Fibroblast of lung (primary cell): ENCODE results near the gene TOR4A. TPM values are rescaled to one million over a fixed set of nuclear protein-coding genes. Genes with fewer than 3 reads are reported as not detected.
"Not testable (repeated sequence)": the region's sequence is repeated elsewhere in the genome, so short reads cannot be mapped to it uniquely, and the experiment has no call there.

ENCODE experiments used
- DNase-seq, 2 donors: peaks; one replicate each; pipeline versions ENCODE4 v3.0.0 to v3.0.0-alpha.2; 2010; ENCODE audit warnings: low read depth in 2 of 2
- H2AFZ ChIP-seq: 2 replicates; pipeline ENCODE4 v1.5.1; 2012; ENCODE audit warnings: low read length, control low read depth, inconsistent platforms
- H3K27ac ChIP-seq: 2 replicates; pipeline ENCODE4 v1.5.1; 2011; ENCODE audit warnings: low read length, control low read depth; ENCODE audit not compliant: insufficient read depth
- H3K27me3 ChIP-seq: 2 replicates; pipeline ENCODE4 v1.5.1; 2011; ENCODE audit warnings: mild to moderate bottlenecking, low read length; ENCODE audit not compliant: control insufficient read depth, insufficient read depth
- H3K36me3 ChIP-seq: 2 replicates; pipeline ENCODE4 v1.5.1; 2011; ENCODE audit warnings: low read length; ENCODE audit not compliant: control insufficient read depth, insufficient read depth
- H3K4me1 ChIP-seq: 2 replicates; pipeline ENCODE4 v1.5.1; 2011; ENCODE audit warnings: low read length; ENCODE audit not compliant: control insufficient read depth, insufficient read depth; ENCODE audit errors: extremely low read depth
- H3K4me2 ChIP-seq: 2 replicates; pipeline ENCODE4 v1.5.1; 2011; ENCODE audit warnings: low read length, control low read depth; ENCODE audit not compliant: insufficient read depth; ENCODE audit errors: extremely low read depth
- H3K4me3 ChIP-seq, 4 experiments: fragments of 200-600 bp in 1 of 4; sonication (generic) in 1 of 4; replicated peaks in 1 of 4; 2 replicates each; pipeline ENCODE4 v1.5.1; 2011 to 2016; ENCODE audit warnings: low read length in 4 of 4, low read depth in 3 of 4, mild to moderate bottlenecking in 3 of 4, control low read depth in 2 of 4, inconsistent platforms in 1 of 4, mixed read lengths in 1 of 4; ENCODE audit not compliant: insufficient read depth in 1 of 4; ENCODE audit errors: control extremely low read depth in 1 of 4
- H3K79me2 ChIP-seq: 2 replicates; pipeline ENCODE4 v1.5.1; 2012; ENCODE audit warnings: mild to moderate bottlenecking, low read length, inconsistent platforms; ENCODE audit not compliant: control insufficient read depth, insufficient read depth
- H3K9ac ChIP-seq: 2 replicates; pipeline ENCODE4 v1.5.1; 2011; ENCODE audit warnings: mild to moderate bottlenecking, low read length, control low read depth; ENCODE audit not compliant: insufficient read depth
- H3K9me3 ChIP-seq: 2 replicates; pipeline ENCODE4 v1.5.1; 2012; ENCODE audit warnings: low read depth, low read length; ENCODE audit not compliant: control insufficient read depth, insufficient read depth
- H4K20me1 ChIP-seq: 2 replicates; pipeline ENCODE4 v1.5.1; 2011; ENCODE audit warnings: low read length; ENCODE audit not compliant: control insufficient read depth, insufficient read depth; ENCODE audit errors: extremely low read depth
- CTCF ChIP-seq, 2 donors: IDR thresholded peaks in 1 of 2; conservative IDR thresholded peaks in 1 of 2; 1 replicate in 1 of 2; 2 replicates in 1 of 2; pipeline ENCODE4 v1.5.1; 2011 to 2012; ENCODE audit warnings: low read length in 2 of 2, control low read depth in 1 of 2, inconsistent platforms in 1 of 2, low read depth in 1 of 2, mild to moderate bottlenecking in 1 of 2
- EZH2 ChIP-seq: IDR thresholded peaks from 2 replicates; pipeline ENCODE4 v1.5.1; 2012; ENCODE audit warnings: low read length, control low read depth, mild to moderate bottlenecking; ENCODE audit errors: missing control alignments
- polyA plus RNA-seq, 2 donors: library from polyadenylated mRNA; depleted of rRNA in 1 of 2; stranded (reverse) in 1 of 2; unstranded in 1 of 2; fragments of >200 nt; gene quantifications; 2 replicates each; pipeline ENCODE4 v1.2.1, GENCODE V29; 2011 to 2012; ENCODE audit warnings: missing spikeins in 1 of 2
- total RNA-seq: library from RNA; depleted of rRNA; stranded (reverse); fragments of >200 nt; gene quantifications from 2 replicates; pipeline ENCODE4 v1.2.1, GENCODE V29; 2014

TOR4A gene
- total and polyA plus RNA-seq, 2 donors (not counting 1 experiment from before 2014, with no cell fraction given): 3.3 to 22.1 TPM

- Histone ChIP-seq H3K36me3 (peaks cover 18% of the 10 kb centered on the region), H3K27me3 (no peaks in the 10 kb centered on the region), H3K9me3 (no peaks in the 10 kb centered on the region), H3K9ac (peak overlapping the region; percentile 84), H3K27ac (peak overlapping the region; percentile 82), H3K4me3 (peak overlapping the region; percentile 72 to 98 (median 88)), H4K20me1 (no peaks in the 10 kb centered on the region), H3K4me1 (peaks cover 6% of the 10 kb centered on the region), H3K79me2 (peaks cover 38% of the 10 kb centered on the region), H3K4me2 (peak overlapping the region; percentile 84), H2AFZ (no peak overlapping the region)
- TF ChIP-seq EZH2 (no peak), CTCF (conservative IDR thresholded peaks at IDR 0.05 in 1 of 2, IDR thresholded peaks at IDR 0.05 in 1 of 2; ENCODE audit: low read depth in 1 of 2, low read length in 2 of 2) (no peak)
- DNase-seq: no peak
These were observed 35.0 kb upstream of the TOR4A start for GRCh38 chr9:137242269-137243203.

- not testable (repeated sequence) for H2AFZ ChIP-seq, H3K27me3 ChIP-seq, H3K4me2 ChIP-seq, H3K4me1 ChIP-seq, H4K20me1 ChIP-seq, H3K9ac ChIP-seq, H3K27ac ChIP-seq, H3K9me3 ChIP-seq, H3K4me3 ChIP-seq, DNase-seq
- H3K79me2 ChIP-seq: peaks cover 36% of the 10 kb centered on the region
- peaks cover 18% of the 10 kb centered on the region for H3K36me3 ChIP-seq
These were observed 34.3 kb upstream of the TOR4A start for GRCh38 chr9:137243266-137243625.

GRCh38 chr9:137243626-137244485 is 33.7 kb upstream of the TOR4A start:
- H3K4me1 ChIP-seq: peaks cover 6% of the 10 kb centered on the region
- no peak overlapping the region for H3K4me3 ChIP-seq
- no peak overlapping the region for H3K9ac ChIP-seq
- H3K4me2 ChIP-seq: no peak overlapping the region
- H3K36me3 ChIP-seq: peaks cover 18% of the 10 kb centered on the region
- DNase-seq: no peak
- peaks cover 30% of the 10 kb centered on the region for H3K79me2 ChIP-seq
- H3K27ac ChIP-seq: no peak overlapping the region
- H2AFZ ChIP-seq: no peak overlapping the region
- no peaks in the 10 kb centered on the region for H4K20me1 ChIP-seq
- H3K9me3 ChIP-seq: no peaks in the 10 kb centered on the region
- H3K27me3 ChIP-seq: no peaks in the 10 kb centered on the region
- peak in 1 of 2 donors; percentile 10 for TF ChIP-seq CTCF (conservative IDR thresholded peaks at IDR 0.05 in 1 of 2, IDR thresholded peaks at IDR 0.05 in 1 of 2; ENCODE audit: low read depth in 1 of 2, low read length in 2 of 2)
- no peak for TF ChIP-seq EZH2
